OCI-LY1 (cell line): ENCODE results near the gene ZMYND10.

ENCODE experiments used
- H2AFZ ChIP-seq: fragments of 200-600 bp; sonication (generic), shearing (Covaris generic); 2 replicates; pipeline ENCODE4 v1.6.0; 2014; ENCODE audit warnings: antibody characterized with exemption, mild to moderate bottlenecking, low read length
- H3F3A ChIP-seq: fragments of 200-600 bp; sonication (generic), shearing (Covaris generic); 2 replicates; pipeline ENCODE4 v1.6.0; 2014; ENCODE audit warnings: mild to moderate bottlenecking, antibody characterized with exemption, low read length, moderate library complexity; ENCODE audit not compliant: insufficient read depth
- H3K27ac ChIP-seq: fragments of 200-600 bp; sonication (generic); 2 replicates; pipeline ENCODE4 v1.5.1; 2014; ENCODE audit warnings: low read length, mixed run types, mild to moderate bottlenecking, low read depth; ENCODE audit not compliant: poor library complexity, severe bottlenecking
- H3K27me3 ChIP-seq: fragments of 200-600 bp; sonication (generic); 2 replicates; pipeline ENCODE4 v1.6.0; 2014; ENCODE audit warnings: antibody characterized with exemption, mild to moderate bottlenecking, low read length, moderate library complexity; ENCODE audit not compliant: insufficient read depth
- H3K36me3 ChIP-seq: fragments of 200-600 bp; sonication (generic); 2 replicates; pipeline ENCODE4 v1.6.1; 2014; ENCODE audit warnings: mild to moderate bottlenecking, antibody characterized with exemption, low read length, moderate library complexity, mixed read lengths; ENCODE audit not compliant: insufficient read depth
- H3K4me1 ChIP-seq: fragments of 200-600 bp; sonication (generic); 2 replicates; pipeline ENCODE4 v1.5.1; 2014; ENCODE audit warnings: mild to moderate bottlenecking, low read length, moderate library complexity; ENCODE audit not compliant: insufficient read depth, severe bottlenecking
- H3K4me2 ChIP-seq: fragments of 200-600 bp; sonication (generic), shearing (Covaris generic); 2 replicates; pipeline ENCODE4 v1.6.1; 2014; ENCODE audit warnings: low read length
- H3K4me3 ChIP-seq: fragments of 200-600 bp; sonication (generic); 2 replicates; pipeline ENCODE4 v1.5.1; 2014; ENCODE audit warnings: low read length, low read depth, mild to moderate bottlenecking, mixed read lengths; ENCODE audit not compliant: poor library complexity, severe bottlenecking
- H3K79me2 ChIP-seq: fragments of 200-600 bp; shearing (Covaris generic); 2 replicates; pipeline ENCODE4 v1.6.1; 2016; ENCODE audit warnings: mixed run types, low read length, mixed read lengths; ENCODE audit not compliant: insufficient read depth
- H3K9ac ChIP-seq: fragments of 200-600 bp; sonication (generic), shearing (Covaris generic); 2 replicates; pipeline ENCODE4 v1.6.1; 2014; ENCODE audit warnings: mild to moderate bottlenecking, low read length, mixed read lengths
- H3K9me2 ChIP-seq: fragments of 200-600 bp; sonication (generic), shearing (Covaris generic); 2 replicates; pipeline ENCODE4 v1.6.1; 2014; ENCODE audit warnings: low read depth, mild to moderate bottlenecking, low read length, mixed read lengths
- H3K9me3 ChIP-seq: fragments of 200-600 bp; shearing (Covaris generic); 2 replicates; pipeline ENCODE4 v1.6.1; 2014; ENCODE audit warnings: low read length, mixed read lengths
- H4K20me1 ChIP-seq: fragments of 200-600 bp; sonication (generic), shearing (Covaris generic); 2 replicates; pipeline ENCODE4 v1.6.0; 2016; ENCODE audit warnings: mild to moderate bottlenecking, low read length; ENCODE audit not compliant: insufficient read depth
- CTCF ChIP-seq: fragments of 200-600 bp; sonication (generic), shearing (Covaris generic); IDR thresholded peaks from 2 replicates; pipeline ENCODE4 v1.5.1; 2017; ENCODE audit warnings: mild to moderate bottlenecking, antibody characterized with exemption, low read length, moderate library complexity, mixed read lengths
- EZH2 ChIP-seq: fragments of 200-600 bp; sonication (generic), shearing (Covaris generic); IDR thresholded peaks from 2 replicates; pipeline ENCODE4 v1.8.0; 2017; ENCODE audit warnings: borderline replicate concordance, mixed run types, mild to moderate bottlenecking, antibody characterized with exemption, low read length, moderate library complexity, mixed read lengths

Gene ZMYND10

GRCh38 chr3:50325497-50326181 lies 19.9 kb downstream of the ZMYND10 start:
- TF ChIP-seq CTCF (no peak), EZH2 (no peak)
- Histone ChIP-seq H3K9me3 (no peaks in the 10 kb centered on the region), H3K36me3 (peaks cover 25% of the 10 kb centered on the region), H3K4me2 (no peak overlapping the region), H3K79me2 (peaks cover 7% of the 10 kb centered on the region; the same call in 1 of the 2 replicates), H3K9me2 (no peaks in the 10 kb centered on the region), H3F3A (no peaks in the 10 kb centered on the region), H3K27me3 (no peaks in the 10 kb centered on the region), H3K4me3 (no peak overlapping the region), H2AFZ (no peak overlapping the region), H3K4me1 (peaks cover 34% of the 10 kb centered on the region), H4K20me1 (no peaks in the 10 kb centered on the region), H3K9ac (no peak overlapping the region), H3K27ac (no peak overlapping the region)

GRCh38 chr3:50325113-50325480 lies 20.4 kb downstream of the ZMYND10 start:
- H2AFZ ChIP-seq: no peak overlapping the region
- H3K9ac ChIP-seq: no peak overlapping the region
- no peak overlapping the region for H3K27ac ChIP-seq
- no peaks in the 10 kb centered on the region for H4K20me1 ChIP-seq
- no peaks in the 10 kb centered on the region for H3K9me2 ChIP-seq
- peaks cover 39% of the 10 kb centered on the region for H3K4me1 ChIP-seq
- peaks cover 20% of the 10 kb centered on the region; the same call in 1 of the 2 replicates for H3K36me3 ChIP-seq
- H3K27me3 ChIP-seq: no peaks in the 10 kb centered on the region
- no peak overlapping the region for H3K4me2 ChIP-seq
- H3K4me3 ChIP-seq: no peak overlapping the region
- TF ChIP-seq CTCF: no peak
- TF ChIP-seq EZH2: no peak
- H3K79me2 ChIP-seq: peaks cover 7% of the 10 kb centered on the region; the same call in 1 of the 2 replicates
- H3F3A ChIP-seq: no peaks in the 10 kb centered on the region
- no peaks in the 10 kb centered on the region for H3K9me3 ChIP-seq

- Histone ChIP-seq H3F3A (no peaks in the 10 kb centered on the region), H3K4me3 (no peak overlapping the region), H3K79me2 (peaks cover 7% of the 10 kb centered on the region; the same call in 1 of the 2 replicates), H3K36me3 (peaks cover 14% of the 10 kb centered on the region; the same call in 1 of the 2 replicates), H2AFZ (no peak overlapping the region), H4K20me1 (no peaks in the 10 kb centered on the region), H3K4me2 (no peak overlapping the region), H3K4me1 (peaks cover 40% of the 10 kb centered on the region), H3K9me3 (no peaks in the 10 kb centered on the region), H3K9ac (no peak overlapping the region), H3K9me2 (no peaks in the 10 kb centered on the region), H3K27ac (no peak overlapping the region), H3K27me3 (no peaks in the 10 kb centered on the region)
- peak; percentile 90 for TF ChIP-seq CTCF
- no peak for TF ChIP-seq EZH2
Measured at GRCh38 chr3:50324351-50325112, 21.0 kb downstream of the ZMYND10 start.
